ENCODE data around the gene TMEM184A.
A peak's percentile ranks its signal among the peaks of the same experiment; 100 is the strongest.

Gene TMEM184A

DNA sequence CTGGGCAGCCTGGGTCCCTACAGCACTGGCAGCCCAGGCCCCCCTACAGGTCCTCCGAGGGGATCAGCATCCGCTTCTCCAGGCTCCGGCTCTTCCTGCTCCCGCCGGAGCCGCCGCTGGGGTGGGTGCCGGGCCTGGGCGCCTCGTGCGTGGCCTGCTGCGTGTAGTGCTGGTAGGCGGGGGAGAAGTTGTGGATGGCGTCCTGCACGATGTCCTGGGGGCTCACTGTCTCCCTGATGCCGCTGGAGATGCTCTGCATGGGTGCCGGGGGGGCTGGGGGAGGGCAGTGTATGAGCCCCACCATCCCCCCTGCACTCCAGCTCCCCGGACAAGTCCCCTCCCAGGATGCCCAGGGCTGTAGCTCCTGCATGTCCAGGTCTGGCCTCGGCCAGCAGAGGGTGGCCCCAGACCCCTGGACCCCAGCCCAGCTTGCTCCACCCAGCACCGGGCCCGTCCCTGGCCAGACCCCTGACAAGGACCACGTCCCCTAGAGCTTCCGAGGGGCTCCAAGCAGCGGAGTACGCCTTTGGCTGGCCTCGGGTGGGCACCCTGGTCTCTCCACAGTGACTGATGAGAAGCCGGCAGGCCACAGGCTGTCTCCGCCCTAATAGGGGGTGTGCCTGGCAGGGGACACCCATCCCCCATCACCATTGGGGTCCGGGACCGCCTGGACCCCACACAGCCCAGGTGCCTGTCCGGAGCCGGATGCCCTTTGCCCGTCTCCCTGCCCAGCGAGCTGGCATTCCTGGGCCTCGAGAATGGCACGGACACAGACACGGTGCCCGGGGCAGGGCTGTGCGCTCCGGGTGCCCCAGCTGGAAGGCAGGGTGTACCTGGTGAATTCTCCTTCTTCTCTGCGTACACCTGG is 8.9 kb downstream of the TMEM184A start:
- no peaks in the 10 kb centered on the region for H3K27me3 Mint-ChIP-seq
- H3K4me1 Mint-ChIP-seq: peaks cover 8 to 11% of the 10 kb centered on the region in 2 donors
- ATAC-seq (replicated peaks) (no peak), DNase-seq (no peak)
- no peak overlapping the region for H3K4me3 Mint-ChIP-seq
- no peak overlapping the region for H3K27ac Mint-ChIP-seq
- no peaks in the 10 kb centered on the region for H3K9me3 Mint-ChIP-seq
- H3K36me3 Mint-ChIP-seq: peaks cover 15% of the 10 kb centered on the region in 2 donors

DNA sequence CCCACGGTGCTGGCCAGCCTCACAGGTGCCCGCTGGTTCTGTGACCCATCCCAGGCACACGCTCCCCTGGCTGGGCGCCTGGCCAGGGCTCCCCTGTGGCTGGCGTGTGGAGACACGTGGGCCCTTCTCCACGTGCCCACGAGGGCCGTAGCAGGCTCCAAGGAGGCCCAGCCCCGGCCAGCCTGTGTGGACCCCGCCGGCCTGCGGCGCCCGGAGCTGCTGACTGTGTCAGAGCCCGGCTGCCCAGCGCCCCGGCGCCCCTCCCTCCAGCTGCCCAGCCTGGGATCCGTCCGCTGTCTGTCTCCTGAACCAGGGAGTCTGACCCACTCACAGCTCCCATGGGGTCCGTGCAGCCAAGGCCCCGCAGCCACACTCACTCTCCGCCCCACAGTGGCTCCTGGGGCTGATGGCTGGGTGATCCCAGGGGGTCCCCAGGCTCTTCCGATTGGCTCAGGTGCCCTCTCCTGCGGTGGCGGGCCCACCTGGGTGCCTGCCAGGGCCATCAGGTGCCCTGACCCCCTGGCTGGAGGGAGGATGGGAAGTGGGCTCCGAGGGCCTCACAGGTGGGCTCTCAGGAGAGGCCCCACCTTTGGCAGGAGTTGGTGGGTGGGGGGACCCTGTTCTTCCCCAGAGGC is 9.6 kb downstream of the TMEM184A start:
- Mint-ChIP-seq H3K27ac (peak overlapping the region; percentile 60), H3K27me3 (no peaks in the 10 kb centered on the region), H3K9me3 (no peaks in the 10 kb centered on the region), H3K4me1 (peaks cover 8 to 11% of the 10 kb centered on the region in 2 donors), H3K36me3 (peaks cover 15 to 18% of the 10 kb centered on the region in 2 donors), H3K4me3 (no peak overlapping the region)
- ATAC-seq (replicated peaks) (no peak), DNase-seq (no peak)

DNA sequence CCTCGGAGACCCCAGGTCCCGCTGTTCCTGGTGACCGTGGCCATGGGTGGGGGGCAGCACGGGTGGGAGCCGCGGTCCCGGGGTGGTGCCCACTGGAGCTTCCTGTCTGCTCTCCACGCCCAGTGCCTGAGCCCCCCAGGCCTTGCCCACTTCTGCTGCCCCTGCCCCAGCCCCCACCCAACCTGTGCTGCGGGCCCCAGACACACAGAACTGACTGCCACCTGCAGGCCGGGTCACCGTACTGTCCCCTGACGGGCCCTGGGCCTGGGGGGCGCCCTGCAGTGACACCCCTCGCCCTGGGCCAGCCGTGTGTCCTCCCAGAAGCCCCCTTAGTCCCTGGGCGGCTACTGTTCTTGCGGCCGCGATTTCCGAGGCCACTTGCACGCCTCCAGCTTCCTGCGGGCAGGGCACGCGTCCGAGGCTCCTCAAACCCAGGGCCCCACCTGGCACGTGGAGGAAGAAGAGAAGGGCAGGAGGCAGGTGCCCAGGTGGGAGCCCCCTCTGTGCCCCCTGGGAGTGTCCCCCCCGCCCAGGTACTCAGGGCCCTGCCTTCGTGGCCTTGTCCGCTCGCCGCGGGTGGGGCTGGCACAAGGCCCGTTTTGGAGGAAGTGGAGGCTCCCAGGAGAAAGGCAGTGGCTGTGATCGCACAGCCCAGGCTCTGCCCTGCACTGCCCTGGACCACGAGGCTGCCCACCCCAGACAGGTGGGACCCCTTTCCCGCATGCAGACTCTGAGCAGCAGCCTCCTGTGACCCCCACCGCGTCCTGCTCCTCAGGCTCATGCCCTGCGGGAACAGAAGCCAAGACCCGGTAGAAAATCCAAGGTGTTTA is 10.4 kb downstream of the TMEM184A start:
- H3K4me3 Mint-ChIP-seq: no peak overlapping the region
- H3K27ac Mint-ChIP-seq: peak overlapping the region; percentile 60
- H3K4me1 Mint-ChIP-seq: peaks cover 8 to 11% of the 10 kb centered on the region in 2 donors
- DNase-seq (no peak), ATAC-seq (replicated peaks) (no peak)
- H3K36me3 Mint-ChIP-seq: peaks cover 16 to 26% of the 10 kb centered on the region in 2 donors
- H3K9me3 Mint-ChIP-seq: no peaks in the 10 kb centered on the region
- no peaks in the 10 kb centered on the region for H3K27me3 Mint-ChIP-seq

DNA sequence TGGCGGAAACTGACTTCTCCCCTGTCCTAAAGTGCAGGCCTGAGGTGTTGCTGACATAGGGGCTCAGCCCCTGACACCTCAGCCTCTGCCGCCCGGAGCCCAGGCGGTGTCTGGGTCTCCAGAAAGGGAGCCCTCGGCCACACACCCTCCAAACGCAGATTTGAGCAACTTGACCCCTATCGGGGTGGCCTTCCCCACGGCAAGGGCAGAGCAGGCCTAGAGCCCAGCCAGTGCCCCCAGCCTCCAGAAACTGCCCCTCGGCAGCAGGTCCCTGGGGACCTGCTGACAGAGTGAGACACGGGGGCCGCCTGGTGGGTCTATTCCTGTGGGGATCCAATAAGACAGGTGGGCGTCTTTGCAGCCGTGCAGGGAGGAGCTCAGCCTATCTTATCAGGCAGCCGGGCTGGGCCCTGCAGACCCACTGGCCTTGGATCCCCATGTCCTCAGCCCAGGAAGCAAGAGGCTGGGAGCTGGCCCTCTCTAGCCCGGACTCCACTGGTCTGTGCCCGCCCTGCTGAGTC is 11.0 kb downstream of the TMEM184A start:
- Mint-ChIP-seq H3K4me3 (no peak overlapping the region), H3K4me1 (peaks cover 8 to 11% of the 10 kb centered on the region in 2 donors), H3K27me3 (no peaks in the 10 kb centered on the region), H3K9me3 (no peaks in the 10 kb centered on the region), H3K27ac (no peak overlapping the region), H3K36me3 (peaks cover 19 to 31% of the 10 kb centered on the region in 2 donors)
- no peak for ATAC-seq (replicated peaks)
- no peak for DNase-seq

DNA sequence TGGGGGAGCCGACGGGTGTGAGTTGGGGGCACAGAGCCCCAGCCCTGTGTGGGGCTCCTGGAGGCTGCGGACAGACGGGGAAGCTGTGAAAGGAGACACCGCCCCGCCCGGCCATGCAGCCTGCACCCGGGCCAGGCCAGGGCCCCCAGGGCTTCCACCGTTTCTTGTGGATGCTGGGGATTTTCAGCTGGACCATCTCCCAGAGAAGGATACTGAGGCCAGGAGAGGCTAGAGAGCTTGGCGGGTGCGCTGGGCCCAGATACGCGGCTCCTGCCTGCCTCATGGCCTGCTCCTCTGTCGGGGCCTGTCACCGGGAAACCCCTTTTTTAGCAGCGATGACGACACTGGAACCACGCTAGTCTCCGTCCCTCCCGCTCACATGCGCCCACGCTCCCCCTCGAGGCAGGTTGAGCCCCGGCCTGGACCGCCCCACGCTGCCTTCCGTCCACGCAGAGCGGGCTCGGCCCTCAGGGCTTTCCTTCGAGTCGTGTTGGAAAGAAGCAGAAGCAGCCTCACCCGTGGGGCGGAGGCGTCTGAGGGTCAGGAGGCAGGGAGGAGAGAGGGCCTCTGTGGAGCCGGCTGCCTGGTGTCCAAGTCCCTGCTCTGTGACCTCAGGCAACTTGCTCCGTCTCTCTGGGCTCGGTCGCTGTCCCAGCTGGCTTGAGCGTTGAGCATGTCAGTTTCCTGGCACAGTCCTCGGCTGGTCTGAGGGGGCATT is 11.7 kb downstream of the TMEM184A start:
- Mint-ChIP-seq H3K27me3 (no peaks in the 10 kb centered on the region), H3K27ac (no peak overlapping the region), H3K4me1 (peaks cover 8 to 11% of the 10 kb centered on the region in 2 donors), H3K9me3 (no peaks in the 10 kb centered on the region), H3K36me3 (peaks cover 22 to 34% of the 10 kb centered on the region in 2 donors), H3K4me3 (no peak overlapping the region)
- DNase-seq (no peak), ATAC-seq (replicated peaks) (peak in 1 of 2 donors; percentile 9)

DNA sequence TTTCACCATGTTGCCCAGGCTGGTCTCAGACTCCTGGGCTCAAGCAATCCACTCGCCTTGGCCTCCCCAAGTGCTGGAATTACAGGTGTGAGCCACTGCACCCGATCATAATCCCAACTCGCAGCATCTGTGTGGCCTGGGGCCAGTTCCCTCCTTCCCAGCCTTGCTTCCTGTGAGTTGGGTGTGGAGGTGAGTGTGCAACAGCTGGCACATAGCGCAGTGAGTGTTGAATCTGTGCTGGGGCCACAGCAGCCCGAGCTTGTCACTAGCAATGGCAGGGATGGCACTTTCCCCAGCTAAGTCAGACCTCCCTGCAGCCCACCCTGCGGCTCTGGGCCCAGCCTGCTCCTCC is 12.2 kb downstream of the TMEM184A start:
- DNase-seq (no peak), ATAC-seq (replicated peaks) (no peak)
- H3K27me3 Mint-ChIP-seq: no peaks in the 10 kb centered on the region
- H3K36me3 Mint-ChIP-seq: peaks cover 22 to 38% of the 10 kb centered on the region in 2 donors
- H3K4me3 Mint-ChIP-seq: no peak overlapping the region
- peaks cover 8% of the 10 kb centered on the region in 2 donors for H3K4me1 Mint-ChIP-seq
- H3K27ac Mint-ChIP-seq: no peak overlapping the region
- no peaks in the 10 kb centered on the region for H3K9me3 Mint-ChIP-seq

DNA sequence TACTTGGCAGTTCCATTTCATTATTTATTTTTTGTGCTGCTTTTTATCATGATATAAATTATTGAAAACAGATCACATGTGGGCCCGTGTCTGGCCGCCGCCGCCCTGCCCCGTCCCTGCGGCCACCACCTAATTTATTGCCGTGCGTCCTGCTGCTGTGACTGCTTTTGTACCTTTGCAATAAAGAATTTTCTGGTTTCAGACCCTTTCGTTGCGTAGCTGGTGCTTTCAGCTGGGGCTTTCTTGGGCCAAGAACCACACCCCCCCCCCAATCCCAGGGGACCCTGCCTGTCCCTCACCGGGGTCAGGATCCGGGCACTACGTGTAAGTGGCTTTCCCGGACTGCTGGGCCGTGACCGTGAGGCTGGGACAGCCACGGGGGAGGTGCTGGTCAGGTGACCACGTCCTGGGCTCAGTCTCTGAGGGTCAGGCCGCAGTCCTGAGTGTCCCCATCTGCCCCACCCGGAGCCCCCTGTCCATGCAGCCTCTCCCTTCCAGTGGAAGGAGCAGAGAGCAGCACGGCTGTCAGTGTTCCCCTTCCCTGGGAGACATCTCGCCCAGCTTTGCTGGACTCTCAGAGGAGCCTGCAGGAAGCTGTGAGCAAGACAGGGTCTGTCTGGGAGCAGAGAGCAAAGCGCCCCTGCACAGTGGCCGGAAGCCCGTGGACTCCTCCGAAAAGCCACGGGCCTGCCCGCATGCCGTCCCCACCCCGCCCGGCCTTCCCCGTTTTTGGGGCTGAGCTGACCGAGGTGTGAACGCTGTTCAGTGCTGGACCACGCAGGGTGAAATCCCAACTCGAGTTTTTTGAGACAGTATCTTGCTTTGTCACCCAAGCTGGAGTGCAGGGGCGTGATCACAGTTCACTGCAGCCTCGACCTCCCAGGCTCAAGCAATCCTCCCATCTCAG is 12.9 kb downstream of the TMEM184A start:
- no peaks in the 10 kb centered on the region for H3K27me3 Mint-ChIP-seq
- ATAC-seq (replicated peaks) (no peak), DNase-seq (no peak)
- peaks cover 21 to 38% of the 10 kb centered on the region in 2 donors for H3K36me3 Mint-ChIP-seq
- H3K9me3 Mint-ChIP-seq: no peaks in the 10 kb centered on the region
- no peak overlapping the region for H3K27ac Mint-ChIP-seq
- H3K4me1 Mint-ChIP-seq: peaks cover 2 to 5% of the 10 kb centered on the region in 2 donors
- no peak overlapping the region for H3K4me3 Mint-ChIP-seq

DNA sequence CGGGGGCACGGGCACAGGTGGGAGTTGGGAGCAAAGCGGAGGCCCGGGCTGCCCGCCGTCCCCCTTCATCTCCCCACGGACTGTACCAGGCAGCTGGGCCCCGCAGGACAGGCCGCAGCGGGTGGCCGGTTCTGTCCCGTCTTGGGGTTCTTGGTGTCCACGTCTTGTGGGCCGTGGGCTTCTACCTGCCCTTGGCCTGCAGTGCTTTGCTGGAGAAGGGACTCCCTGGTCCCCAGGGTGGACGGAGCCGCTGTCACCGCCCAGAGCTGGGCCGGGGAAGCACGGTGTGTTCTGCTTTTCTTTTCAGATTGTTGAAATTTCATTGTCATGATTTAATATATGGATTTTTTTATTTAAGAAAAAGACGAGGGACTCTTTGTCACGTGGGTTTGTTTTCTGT is 13.7 kb downstream of the TMEM184A start:
- ATAC-seq (replicated peaks) (no peak), DNase-seq (no peak)
- Mint-ChIP-seq H3K4me3 (no peak overlapping the region), H3K27me3 (no peaks in the 10 kb centered on the region), H3K9me3 (no peaks in the 10 kb centered on the region), H3K4me1 (peaks cover 0 to 5% of the 10 kb centered on the region in 2 donors), H3K36me3 (peaks cover 24 to 38% of the 10 kb centered on the region in 2 donors), H3K27ac (no peak overlapping the region)

DNA sequence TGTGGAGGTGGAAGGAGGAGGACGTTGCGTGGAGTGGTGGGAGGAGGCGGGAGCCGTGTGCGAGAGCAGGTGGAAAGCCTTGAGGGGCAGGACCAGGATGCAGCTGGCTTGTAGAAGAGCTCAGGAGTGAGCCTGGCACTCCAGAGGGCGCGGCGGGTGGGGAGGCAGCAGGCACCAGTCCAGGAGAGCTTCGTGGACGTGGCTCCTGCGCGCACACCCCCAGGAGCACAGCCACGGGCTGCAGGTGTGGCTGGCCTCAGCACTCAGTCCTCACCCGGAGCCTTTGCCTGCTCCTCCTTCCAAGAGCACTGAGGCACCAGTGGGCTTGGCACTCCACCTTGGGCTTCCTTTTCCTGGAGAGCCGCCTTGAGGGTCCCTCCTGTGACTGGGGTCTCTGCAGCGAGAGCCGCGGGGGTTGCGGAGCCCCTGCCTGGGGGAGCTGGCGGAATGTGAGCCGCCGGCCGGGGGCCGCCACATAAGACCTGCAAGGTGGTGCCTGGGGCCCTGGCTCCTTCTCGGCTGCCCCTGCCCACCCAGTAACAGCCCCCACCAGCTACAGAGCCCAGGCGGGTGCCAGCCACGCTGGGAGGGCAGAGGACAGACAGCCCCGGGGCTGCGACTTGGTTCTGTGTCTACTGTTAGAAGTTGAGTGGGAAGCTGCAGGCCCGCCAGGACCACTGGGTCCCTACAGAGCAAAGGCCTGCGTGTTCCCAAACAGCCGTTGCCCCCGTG is 14.4 kb downstream of the TMEM184A start:
- Mint-ChIP-seq H3K4me3 (no peak overlapping the region), H3K27me3 (no peaks in the 10 kb centered on the region), H3K4me1 (peaks cover 6% of the 10 kb centered on the region in 2 donors), H3K36me3 (peaks cover 24 to 40% of the 10 kb centered on the region in 2 donors), H3K9me3 (no peaks in the 10 kb centered on the region), H3K27ac (no peak overlapping the region)
- DNase-seq (no peak), ATAC-seq (replicated peaks) (no peak)

DNA sequence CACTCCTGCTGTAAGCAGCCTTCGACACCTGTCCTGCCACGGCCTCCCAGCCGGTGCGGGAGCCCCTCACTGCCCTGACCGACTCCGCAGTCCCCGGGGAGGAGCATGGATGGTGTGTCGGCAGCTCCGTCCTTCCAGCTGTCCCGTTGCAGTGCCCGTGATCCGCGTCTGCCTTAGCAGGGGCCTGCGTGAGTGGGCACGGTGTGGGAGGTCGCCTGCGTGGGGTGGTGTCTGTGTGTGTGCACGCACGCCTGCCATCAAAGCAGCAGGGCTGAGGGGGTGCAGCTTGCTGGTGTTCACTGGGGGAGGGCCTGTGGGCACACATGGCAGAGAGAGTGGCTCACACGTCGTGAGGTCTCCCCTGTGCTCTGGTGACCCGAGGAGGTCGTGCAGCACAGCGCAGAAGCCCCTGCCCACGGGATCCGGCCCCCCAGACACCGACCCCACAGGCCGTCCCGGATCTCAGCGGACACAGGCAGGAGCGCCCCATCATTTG is 15.2 kb downstream of the TMEM184A start:
- Mint-ChIP-seq H3K36me3 (peaks cover 24 to 43% of the 10 kb centered on the region in 2 donors), H3K27ac (no peak overlapping the region), H3K4me3 (no peak overlapping the region), H3K27me3 (no peaks in the 10 kb centered on the region), H3K4me1 (peaks cover 7 to 8% of the 10 kb centered on the region in 2 donors), H3K9me3 (no peaks in the 10 kb centered on the region)
- DNase-seq: no peak
- no peak for ATAC-seq (replicated peaks)

DNA sequence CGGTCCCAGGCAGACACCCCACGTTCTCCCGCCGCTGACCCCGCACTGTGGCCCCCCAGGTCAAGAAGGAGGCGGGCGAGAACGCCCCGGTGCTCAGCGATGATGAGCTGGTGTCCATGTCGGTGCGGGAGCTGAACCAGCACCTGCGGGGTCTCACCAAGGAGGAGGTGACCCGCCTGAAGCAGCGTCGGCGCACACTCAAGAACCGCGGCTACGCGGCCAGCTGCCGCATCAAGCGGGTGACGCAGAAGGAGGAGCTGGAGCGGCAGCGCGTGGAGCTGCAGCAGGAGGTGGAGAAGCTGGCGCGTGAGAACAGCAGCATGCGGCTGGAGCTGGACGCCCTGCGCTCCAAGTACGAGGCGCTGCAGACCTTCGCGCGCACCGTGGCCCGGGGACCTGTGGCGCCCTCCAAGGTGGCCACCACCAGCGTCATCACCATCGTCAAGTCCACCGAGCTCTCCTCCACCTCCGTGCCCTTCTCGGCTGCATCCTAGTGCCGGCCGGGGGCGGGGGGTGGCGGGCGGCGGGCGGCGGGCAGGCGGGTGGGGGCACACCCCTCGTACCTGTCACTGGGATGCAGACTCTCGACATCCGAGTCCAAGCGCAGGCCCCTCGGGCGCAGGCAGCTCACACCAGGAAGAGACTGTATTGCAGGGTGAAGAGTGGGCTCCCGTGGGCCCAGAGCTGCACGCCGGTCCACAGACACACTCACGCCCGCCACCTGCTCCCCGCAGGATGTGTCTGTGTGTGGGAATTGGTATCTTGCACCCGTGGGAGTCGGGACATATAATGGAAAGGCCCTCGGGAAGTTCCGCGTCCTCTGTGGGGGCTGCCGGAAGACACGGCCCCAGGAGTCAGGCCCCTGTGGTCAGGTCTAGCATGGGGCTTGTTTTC is 15.9 kb downstream of the TMEM184A start:
- H3K27me3 Mint-ChIP-seq: no peaks in the 10 kb centered on the region
- no peak overlapping the region for H3K4me3 Mint-ChIP-seq
- no peak overlapping the region for H3K27ac Mint-ChIP-seq
- H3K4me1 Mint-ChIP-seq: peaks cover 7% of the 10 kb centered on the region in 2 donors
- DNase-seq (no peak), ATAC-seq (replicated peaks) (no peak)
- H3K36me3 Mint-ChIP-seq: peaks cover 24 to 43% of the 10 kb centered on the region in 2 donors
- H3K9me3 Mint-ChIP-seq: no peaks in the 10 kb centered on the region

Data from stimulated activated naive B cell treated with anti-CD40 and anti-IgM and Interleukin-4, amounts not matched to agents 10 μg/mL and 1 μg/mL and 100 μg/mL, for 72 hours (primary cell).